ENCODE data around the gene RAB3A.

Gene RAB3A

GRCh38 chr19:18179957-18180356 lies 23.9 kb downstream of the RAB3A start:
- no peak overlapping the region for H3K9ac ChIP-seq (ENCODE audit: low read depth, low read length, poor library complexity, severe bottlenecking)
- H3K27me3 ChIP-seq (ENCODE audit: insufficient read depth, low read length, poor library complexity, severe bottlenecking) = no peaks in the 10 kb centered on the region
- no peaks in the 10 kb centered on the region for H3K79me2 ChIP-seq (ENCODE audit: insufficient read depth, low read length)
- TF ChIP-seq CTCF (conservative IDR thresholded peaks at IDR 0.05; ENCODE audit: low read length) (no peak), EZH2phosphoT487 (IDR thresholded peaks at IDR 0.05; ENCODE audit: borderline replicate concordance) (no peak)
- H3K4me2 ChIP-seq (ENCODE audit: low read depth, low read length, poor library complexity, severe bottlenecking) = no peak overlapping the region
- no peaks in the 10 kb centered on the region for H3K36me3 ChIP-seq (ENCODE audit: insufficient read depth, low read length)
- no peak overlapping the region for H3K4me3 ChIP-seq (ENCODE audit: low read length, poor library complexity, severe bottlenecking)
- H3K9me3 ChIP-seq (ENCODE audit: insufficient read depth, low read depth, low read length) = no peaks in the 10 kb centered on the region
- H3K4me1 ChIP-seq (ENCODE audit: insufficient read depth, low read length, poor library complexity, severe bottlenecking) = no peaks in the 10 kb centered on the region
- H3F3A ChIP-seq (ENCODE audit: low read depth) = no peaks in the 10 kb centered on the region
- no peaks in the 10 kb centered on the region for H4K20me1 ChIP-seq (ENCODE audit: insufficient read depth, low read length, poor library complexity, severe bottlenecking)
- no peaks in the 10 kb centered on the region for H3K9me2 ChIP-seq (replicated peaks; ENCODE audit: low read depth, low read length)
- no peak overlapping the region for H2AFZ ChIP-seq (ENCODE audit: low read length)

- Histone ChIP-seq H3K4me2 (ENCODE audit: low read depth, low read length, poor library complexity, severe bottlenecking) (no peak overlapping the region), H3K27me3 (ENCODE audit: insufficient read depth, low read length, poor library complexity, severe bottlenecking) (no peaks in the 10 kb centered on the region), H3K4me1 (ENCODE audit: insufficient read depth, low read length, poor library complexity, severe bottlenecking) (peaks cover 4% of the 10 kb centered on the region), H3K36me3 (ENCODE audit: insufficient read depth, low read length) (no peaks in the 10 kb centered on the region), H3K9me3 (ENCODE audit: insufficient read depth, low read depth, low read length) (no peaks in the 10 kb centered on the region), H3K4me3 (ENCODE audit: low read length, poor library complexity, severe bottlenecking) (no peak overlapping the region), H3K9me2 (replicated peaks; ENCODE audit: low read depth, low read length) (no peaks in the 10 kb centered on the region), H3F3A (ENCODE audit: low read depth) (no peaks in the 10 kb centered on the region), H4K20me1 (ENCODE audit: insufficient read depth, low read length, poor library complexity, severe bottlenecking) (no peaks in the 10 kb centered on the region), H2AFZ (ENCODE audit: low read length) (no peak overlapping the region), H3K9ac (ENCODE audit: low read depth, low read length, poor library complexity, severe bottlenecking) (no peak overlapping the region), H3K79me2 (ENCODE audit: insufficient read depth, low read length) (no peaks in the 10 kb centered on the region)
- TF ChIP-seq EZH2phosphoT487 (IDR thresholded peaks at IDR 0.05; ENCODE audit: borderline replicate concordance) = no peak
- TF ChIP-seq CTCF (conservative IDR thresholded peaks at IDR 0.05; ENCODE audit: low read length) = no peak
Measured at GRCh38 chr19:18176367-18177310, 27.2 kb downstream of the RAB3A start.

GRCh38 chr19:18174983-18175382 lies 28.9 kb downstream of the RAB3A start:
- no peak overlapping the region for H2AFZ ChIP-seq (ENCODE audit: low read length)
- H3K79me2 ChIP-seq (ENCODE audit: insufficient read depth, low read length) = no peaks in the 10 kb centered on the region
- H3K4me2 ChIP-seq (ENCODE audit: low read depth, low read length, poor library complexity, severe bottlenecking) = no peak overlapping the region
- H3K27me3 ChIP-seq (ENCODE audit: insufficient read depth, low read length, poor library complexity, severe bottlenecking) = no peaks in the 10 kb centered on the region
- no peaks in the 10 kb centered on the region for H3K9me3 ChIP-seq (ENCODE audit: insufficient read depth, low read depth, low read length)
- no peaks in the 10 kb centered on the region for H3F3A ChIP-seq (ENCODE audit: low read depth)
- H3K4me1 ChIP-seq (ENCODE audit: insufficient read depth, low read length, poor library complexity, severe bottlenecking) = peaks cover 4% of the 10 kb centered on the region
- no peaks in the 10 kb centered on the region for H3K9me2 ChIP-seq (replicated peaks; ENCODE audit: low read depth, low read length)
- TF ChIP-seq EZH2phosphoT487 (IDR thresholded peaks at IDR 0.05; ENCODE audit: borderline replicate concordance) (no peak), CTCF (conservative IDR thresholded peaks at IDR 0.05; ENCODE audit: low read length) (no peak)
- peak overlapping the region; percentile 74 for H3K4me3 ChIP-seq (ENCODE audit: low read length, poor library complexity, severe bottlenecking)
- H4K20me1 ChIP-seq (ENCODE audit: insufficient read depth, low read length, poor library complexity, severe bottlenecking) = no peaks in the 10 kb centered on the region
- no peaks in the 10 kb centered on the region for H3K36me3 ChIP-seq (ENCODE audit: insufficient read depth, low read length)
- H3K9ac ChIP-seq (ENCODE audit: low read depth, low read length, poor library complexity, severe bottlenecking) = peak overlapping the region; percentile 64
